OCI-LY7 (cell line): ENCODE data around the gene MYLK4.

ENCODE experiments used
- CTCF ChIP-seq: fragments of 200-600 bp; sonication (generic); conservative IDR thresholded peaks from 2 replicates; pipeline ENCODE4 v1.5.1; 2014; ENCODE audit warnings: mild to moderate bottlenecking, antibody characterized with exemption, low read length, moderate library complexity, mixed read lengths
- EZH2phosphoT487 ChIP-seq: fragments of 200-600 bp; sonication (generic); IDR thresholded peaks from 2 replicates; pipeline ENCODE4 v1.6.1; 2018; ENCODE audit warnings: low read depth, borderline replicate concordance, mild to moderate bottlenecking, mixed run types, antibody characterized with exemption, low read length, moderate library complexity, mixed read lengths

GRCh38 chr6:2705256-2705655 lies 45.5 kb downstream of the MYLK4 start:
- TF ChIP-seq EZH2phosphoT487 (no peak), CTCF (no peak)
